ENCODE measurements around the gene TATDN2. TPM values are rescaled to one million over a fixed set of nuclear protein-coding genes. Genes with fewer than 3 reads are reported as not detected.

The TATDN2 gene
- total RNA-seq, 1 donor from 2014 or later, result 10.1 TPM

GRCh38 chr3:10315771-10316344 is 67.6 kb downstream of the TATDN2 start:
- DNase-seq (ENCODE audit: low read depth in 2 of 2), result no peak

DNA sequence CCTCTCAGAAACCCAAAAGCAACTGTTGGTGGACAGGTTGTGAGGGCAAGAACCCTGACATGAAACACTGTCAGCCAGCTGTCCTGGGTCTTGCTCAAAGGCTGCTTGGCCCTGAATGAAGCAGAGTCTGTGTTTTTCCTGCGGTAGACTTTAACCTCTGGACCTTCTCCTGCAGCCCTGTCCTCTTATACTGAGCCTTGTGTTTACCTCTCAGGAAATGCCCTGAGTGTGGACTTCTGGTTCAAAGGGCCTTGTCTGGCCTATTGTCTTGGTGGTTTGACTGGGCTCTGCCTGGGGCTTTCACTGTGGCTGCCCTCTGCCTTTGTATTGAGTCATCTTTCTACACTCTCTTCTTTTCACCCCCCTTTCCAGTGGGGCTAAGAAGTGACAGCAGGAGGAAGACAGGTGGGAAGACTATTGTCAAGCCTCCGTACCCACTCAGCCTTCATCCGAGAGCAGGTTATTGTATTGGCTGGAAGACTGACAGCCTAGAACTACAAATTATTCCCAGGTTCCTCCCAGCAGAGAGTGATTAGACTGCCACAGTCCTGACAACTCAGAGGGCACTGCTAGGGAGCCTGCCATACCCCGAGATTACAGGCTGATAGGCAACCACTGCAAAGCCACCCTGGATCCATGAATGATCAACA is 69.2 kb downstream of the TATDN2 start:
- peak in 1 of 2 donors; percentile 65 for DNase-seq (ENCODE audit: low read depth in 2 of 2)

GRCh38 chr3:10317961-10318350 is 69.7 kb downstream of the TATDN2 start:
- no peak for DNase-seq (ENCODE audit: low read depth in 2 of 2)

DNA sequence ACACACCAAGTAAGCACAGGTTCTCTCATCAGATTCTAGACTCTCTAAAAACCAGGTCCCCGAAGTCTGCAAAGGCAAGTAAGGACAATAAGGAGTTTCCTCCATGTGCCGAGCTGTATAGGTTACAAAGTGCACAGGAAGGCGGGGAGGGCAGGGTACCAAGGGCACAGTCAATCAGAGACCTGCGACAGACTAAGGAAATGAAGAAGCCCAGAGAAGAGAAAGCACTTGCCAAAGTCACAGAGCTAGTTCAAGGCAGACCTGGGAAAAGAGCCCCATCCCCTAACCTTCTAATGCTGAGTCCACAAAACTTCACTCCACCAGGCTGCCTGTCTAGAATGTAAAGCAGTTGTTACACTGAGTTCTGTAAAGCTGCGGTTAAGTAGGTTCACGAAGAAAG is 71.0 kb downstream of the TATDN2 start:
- DNase-seq (ENCODE audit: low read depth in 2 of 2), result no peak

DNA sequence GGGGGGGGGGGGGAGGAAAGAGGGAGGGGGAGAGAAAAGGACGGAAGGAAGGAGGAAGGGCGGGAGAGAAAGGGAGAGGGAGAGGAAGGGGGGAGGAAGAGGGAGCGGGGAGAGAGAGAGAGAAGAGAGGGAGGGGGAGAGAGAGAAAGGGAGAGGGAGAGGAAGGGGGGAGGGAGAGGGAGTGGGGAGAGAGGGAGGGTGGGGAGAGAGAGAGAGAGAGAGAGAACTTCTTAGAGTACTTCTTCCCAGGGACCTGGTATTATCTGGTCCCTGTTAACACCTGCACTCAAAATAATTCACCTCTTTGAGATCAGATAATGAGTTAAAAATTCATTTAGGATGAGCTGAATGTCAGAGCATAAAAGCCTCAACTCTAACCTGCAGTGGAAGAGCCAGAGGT is 71.5 kb downstream of the TATDN2 start:
- peak in 1 of 2 donors; percentile 32 for DNase-seq (ENCODE audit: low read depth in 2 of 2)

DNA sequence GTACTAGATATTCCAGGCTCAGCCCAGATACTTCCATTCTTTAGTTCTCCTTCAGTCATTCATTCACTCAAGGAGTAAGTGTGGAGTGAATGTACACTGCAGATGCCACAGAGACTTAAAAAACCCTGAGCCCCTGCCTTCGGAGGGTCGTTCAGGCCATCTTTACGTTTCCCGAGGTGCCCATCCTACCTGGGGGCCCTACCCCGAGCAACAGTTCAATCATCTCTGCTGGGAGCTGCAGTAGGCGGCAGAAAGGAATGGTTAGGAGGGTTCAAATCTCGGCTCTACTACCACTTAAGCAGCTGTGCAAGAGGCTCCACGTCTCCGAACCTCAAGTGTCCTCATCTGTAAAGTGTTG is 72.0 kb downstream of the TATDN2 start:
- no peak for DNase-seq (ENCODE audit: low read depth in 2 of 2)

DNA sequence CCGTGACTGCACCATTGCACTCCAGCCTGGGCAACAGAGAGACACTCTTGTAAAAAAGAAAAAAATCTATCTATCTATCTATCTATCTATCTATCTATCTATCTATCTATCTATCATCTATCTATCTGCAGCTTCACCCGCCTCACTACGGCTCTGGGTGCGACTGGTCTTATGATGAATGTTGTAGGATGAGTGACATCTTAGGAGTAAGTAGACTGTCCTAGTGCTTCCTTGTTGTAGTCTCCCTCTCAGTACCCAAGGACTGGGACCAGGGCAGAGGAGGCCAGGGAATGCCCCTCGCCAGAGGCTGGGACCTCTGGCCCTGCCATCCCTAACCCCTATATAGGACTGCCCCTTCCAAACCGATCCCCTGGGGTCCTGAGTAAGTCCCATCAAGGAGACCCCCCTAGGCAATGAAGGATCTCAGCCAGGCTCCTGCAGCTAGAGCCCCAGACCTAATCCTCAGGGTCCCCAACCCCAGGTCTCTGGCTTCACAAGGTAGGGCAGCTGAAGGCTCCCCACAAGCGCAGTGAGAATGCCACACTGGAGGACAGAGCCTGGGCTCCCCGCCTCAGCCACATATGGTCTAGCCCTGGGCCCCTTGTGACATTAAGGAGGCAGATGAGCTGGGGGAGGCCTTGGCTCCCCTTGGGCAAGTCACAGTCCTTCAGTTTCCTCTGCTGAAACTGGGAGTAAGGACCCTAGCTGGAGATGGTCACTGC is 73.5 kb downstream of the TATDN2 start:
- no peak for DNase-seq (ENCODE audit: low read depth in 2 of 2)

DNA sequence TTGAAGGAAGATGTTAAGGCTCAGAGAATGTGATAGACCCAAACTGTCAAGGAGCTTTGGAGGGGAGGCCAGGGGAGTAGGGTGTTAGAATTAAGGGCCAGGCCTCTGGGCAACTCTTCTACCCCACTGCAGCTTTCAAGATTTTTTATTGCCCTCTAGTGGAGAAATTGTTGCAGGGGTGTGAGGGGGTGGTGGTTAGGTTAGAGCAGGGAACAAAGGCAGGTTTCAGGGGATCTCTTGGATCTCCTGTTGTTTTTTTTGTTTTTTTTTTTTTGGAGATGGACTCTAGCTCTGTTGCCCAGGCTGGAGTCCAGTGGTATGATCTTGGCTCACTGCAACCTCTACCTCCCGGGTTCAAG is 74.1 kb downstream of the TATDN2 start:
- DNase-seq (ENCODE audit: low read depth in 2 of 2), result no peak

DNA sequence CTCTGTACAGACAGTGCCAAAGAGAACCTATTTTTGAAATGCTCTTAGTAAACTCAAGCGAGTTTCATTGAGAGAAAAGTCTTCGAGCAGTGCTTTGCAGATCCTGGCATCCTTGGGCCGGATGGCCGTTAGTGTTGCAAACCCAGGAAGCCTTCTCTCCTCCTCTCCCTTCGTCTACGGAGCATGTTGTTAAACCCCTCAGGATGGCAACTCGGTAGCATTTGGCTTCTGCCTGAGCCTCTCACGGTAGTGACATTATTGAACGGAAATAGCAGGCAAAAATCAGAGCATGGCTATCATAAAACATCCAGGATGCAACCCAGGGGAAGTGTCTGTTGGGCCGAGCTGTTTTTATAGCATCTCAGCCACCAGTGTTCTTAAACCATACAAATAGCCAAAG is 79.3 kb downstream of the TATDN2 start:
- DNase-seq (ENCODE audit: low read depth in 2 of 2), result no peak

DNA sequence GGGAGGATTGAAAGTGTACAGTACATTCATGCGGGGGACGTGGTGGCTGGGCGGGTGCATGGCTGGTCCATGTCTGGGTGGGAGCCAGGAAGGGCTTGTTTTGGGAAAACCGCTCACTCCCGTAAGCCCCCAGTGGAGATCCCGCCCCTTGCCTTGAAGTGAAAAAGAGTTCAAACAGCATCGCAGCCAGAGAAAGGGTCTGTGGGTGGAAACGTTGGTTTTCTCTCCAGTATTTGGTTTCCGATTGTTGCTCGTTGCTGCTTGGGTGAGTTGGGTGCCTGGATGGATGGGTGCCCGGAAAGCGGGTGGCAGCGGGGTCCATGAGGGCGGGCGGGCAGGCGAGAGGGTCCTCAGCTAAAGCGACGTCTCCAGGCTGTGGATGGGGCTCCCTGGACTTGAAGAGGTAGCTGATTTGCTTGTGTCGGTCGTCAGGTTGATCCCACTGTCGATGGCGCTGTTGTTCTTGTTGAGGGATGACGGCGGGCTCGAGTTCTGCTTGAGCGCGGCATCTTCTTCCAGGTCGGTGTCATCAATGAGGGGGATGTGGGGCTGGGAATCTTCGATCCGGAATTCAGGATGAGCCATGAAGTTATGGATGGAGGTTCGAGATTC is 80.3 kb downstream of the TATDN2 start:
- no peak for DNase-seq (ENCODE audit: low read depth in 2 of 2)

GRCh38 chr3:10329495-10330015 is 81.3 kb downstream of the TATDN2 start:
- DNase-seq (ENCODE audit: low read depth in 2 of 2), result no peak

- DNase-seq (ENCODE audit: low read depth in 2 of 2), result no peak
These were observed 82.1 kb downstream of the TATDN2 start for GRCh38 chr3:10330319-10330718.

Other genes with a start within 250 kb of the TATDN2 start
- gene FANCD2, start 222.0 kb upstream of the TATDN2 start, total RNA-seq, result 11.3 and 20.4 TPM in 2 replicates
- gene FANCD2OS, start 140.2 kb upstream of the TATDN2 start, total RNA-seq, result not detected in 2 replicates
- gene BRK1, start 132.8 kb upstream of the TATDN2 start, total RNA-seq, result 127 and 138 TPM in 2 replicates
- 42.5 and 48.3 TPM in 2 replicates for gene VHL, start 106.7 kb upstream of the TATDN2 start, total RNA-seq
- 60.3 and 65.1 TPM in 2 replicates for gene IRAK2, start 83.5 kb upstream of the TATDN2 start, total RNA-seq
- 0.39 and 0.51 TPM in 2 replicates for gene GHRL, start 44.5 kb downstream of the TATDN2 start, total RNA-seq
- 315 and 354 TPM in 2 replicates for gene SEC13, start 72.7 kb downstream of the TATDN2 start, total RNA-seq

All from dermis microvascular lymphatic vessel endothelial cell (primary cell).